Choroid plexus epithelial cell (primary cell): ENCODE data around the gene MPPED2.

ENCODE experiments used
- DNase-seq: peaks from one replicate; pipeline ENCODE4 v3.0.0-alpha.2; 2010; ENCODE audit warnings: low read depth
- H3K4me3 ChIP-seq: 2 replicates; pipeline ENCODE4 v1.5.1; 2011; ENCODE audit warnings: low read depth, mild to moderate bottlenecking, control low read depth, low read length, moderate library complexity
- CTCF ChIP-seq: conservative IDR thresholded peaks from 2 replicates; pipeline ENCODE4 v1.5.1; 2011; ENCODE audit warnings: low read depth, mild to moderate bottlenecking, control low read depth, inconsistent platforms, low read length, moderate library complexity

Gene MPPED2

GRCh38 chr11:30452114-30452513, 134.0 kb downstream of the MPPED2 start:
- no peak overlapping the region for H3K4me3 ChIP-seq
- no peak for TF ChIP-seq CTCF
- DNase-seq = no peak

- no peak overlapping the region for H3K4me3 ChIP-seq
- TF ChIP-seq CTCF = no peak
- no peak for DNase-seq
Measured at GRCh38 chr11:30451626-30452025, 134.5 kb downstream of the MPPED2 start.

DNA sequence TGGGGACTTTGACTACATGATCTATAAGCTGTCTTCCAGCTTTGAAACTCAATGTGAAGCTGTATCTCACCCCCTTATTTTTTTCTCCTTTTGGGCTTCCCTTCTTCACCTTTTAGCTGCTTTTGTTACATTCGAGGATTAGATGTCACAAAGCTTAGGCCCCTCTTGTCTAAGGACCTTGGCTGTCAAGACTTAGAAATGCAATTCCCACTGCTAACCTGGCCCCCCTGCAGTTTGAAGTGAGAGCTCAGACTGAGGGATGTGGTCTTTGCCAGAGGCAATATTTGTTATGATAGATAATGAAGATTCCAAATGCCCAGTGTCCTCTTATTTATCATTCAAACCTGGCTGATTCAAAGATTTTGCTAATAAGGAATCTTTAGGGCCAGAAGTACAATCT, 135.0 kb downstream of the MPPED2 start:
- no peak overlapping the region for H3K4me3 ChIP-seq
- no peak for DNase-seq
- no peak for TF ChIP-seq CTCF

GRCh38 chr11:30447058-30447640, 139.0 kb downstream of the MPPED2 start:
- TF ChIP-seq CTCF = no peak
- no peak overlapping the region for H3K4me3 ChIP-seq
- DNase-seq = no peak

DNA sequence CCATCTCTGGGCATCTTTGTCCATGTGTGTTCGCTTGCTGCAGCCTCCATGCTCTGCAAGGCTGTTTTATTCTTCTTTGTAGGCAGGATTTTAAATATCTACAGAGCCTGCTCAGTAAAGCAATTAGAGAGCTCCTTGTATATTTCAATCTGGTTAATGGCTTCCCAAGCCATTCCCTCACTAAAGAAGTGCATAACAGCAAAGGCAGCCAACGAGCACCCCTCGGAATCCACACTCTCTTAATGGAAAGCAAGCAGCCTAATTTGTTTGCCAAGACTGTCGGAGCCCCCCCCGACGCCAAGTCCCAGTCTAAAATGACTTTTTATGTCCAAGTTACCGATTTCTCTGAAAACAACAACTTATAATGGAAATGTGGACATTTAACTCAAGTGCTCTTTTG, 139.6 kb downstream of the MPPED2 start:
- no peak for TF ChIP-seq CTCF
- DNase-seq = no peak
- H3K4me3 ChIP-seq = no peak overlapping the region

- no peak for DNase-seq
- TF ChIP-seq CTCF = no peak
Measured at GRCh38 chr11:30445056-30445455, 141.1 kb downstream of the MPPED2 start.

GRCh38 chr11:30440510-30440909, 145.6 kb downstream of the MPPED2 start:
- no peak for TF ChIP-seq CTCF
- no peak overlapping the region for H3K4me3 ChIP-seq
- no peak for DNase-seq

More at GRCh38 chr11:30445056-30445455, 141.1 kb downstream of the MPPED2 start:
- no peak overlapping the region for H3K4me3 ChIP-seq
